ENCODE measurements around the gene DNAH17.

- TF ChIP-seq CTCF (conservative IDR thresholded peaks at IDR 0.05; ENCODE audit: low read depth, low read length) (no peak), EZH2 (IDR thresholded peaks at IDR 0.05; ENCODE audit: borderline replicate concordance, low read depth, low read length, poor library complexity, severe bottlenecking) (no peak)
These were observed 47.9 kb downstream of the DNAH17 start for GRCh38 chr17:78529251-78529650.
